Measurements from ENCODE around the gene SLC25A53. TPM values are rescaled to one million over a fixed set of nuclear protein-coding genes. Genes with fewer than 3 reads are reported as not detected.

The SLC25A53 gene
- total RNA-seq, 1 donor from 2014 or later = 13.6 TPM

DNA sequence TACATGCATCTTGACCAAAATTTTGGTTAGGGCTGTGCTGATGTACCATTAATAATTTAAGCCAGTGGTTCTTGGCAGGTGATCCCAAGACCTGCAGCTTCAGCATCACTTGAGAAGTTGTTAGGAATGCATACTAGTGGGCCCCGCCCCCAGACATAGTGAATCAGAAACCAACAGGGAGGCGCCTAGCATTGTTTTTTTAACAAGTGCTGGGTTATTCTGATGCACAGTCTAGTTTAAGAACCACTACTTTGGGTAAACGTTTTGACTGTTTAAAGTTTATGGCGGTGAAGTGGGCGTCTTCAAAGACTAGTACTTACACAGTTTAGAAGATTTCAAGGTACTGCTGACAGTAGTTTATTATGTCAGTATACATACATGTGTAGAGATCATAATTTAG, 33.0 kb upstream of the SLC25A53 start:
- H3K4me1 ChIP-seq = no peaks in the 10 kb centered on the region
- TF ChIP-seq, protein P1, sequence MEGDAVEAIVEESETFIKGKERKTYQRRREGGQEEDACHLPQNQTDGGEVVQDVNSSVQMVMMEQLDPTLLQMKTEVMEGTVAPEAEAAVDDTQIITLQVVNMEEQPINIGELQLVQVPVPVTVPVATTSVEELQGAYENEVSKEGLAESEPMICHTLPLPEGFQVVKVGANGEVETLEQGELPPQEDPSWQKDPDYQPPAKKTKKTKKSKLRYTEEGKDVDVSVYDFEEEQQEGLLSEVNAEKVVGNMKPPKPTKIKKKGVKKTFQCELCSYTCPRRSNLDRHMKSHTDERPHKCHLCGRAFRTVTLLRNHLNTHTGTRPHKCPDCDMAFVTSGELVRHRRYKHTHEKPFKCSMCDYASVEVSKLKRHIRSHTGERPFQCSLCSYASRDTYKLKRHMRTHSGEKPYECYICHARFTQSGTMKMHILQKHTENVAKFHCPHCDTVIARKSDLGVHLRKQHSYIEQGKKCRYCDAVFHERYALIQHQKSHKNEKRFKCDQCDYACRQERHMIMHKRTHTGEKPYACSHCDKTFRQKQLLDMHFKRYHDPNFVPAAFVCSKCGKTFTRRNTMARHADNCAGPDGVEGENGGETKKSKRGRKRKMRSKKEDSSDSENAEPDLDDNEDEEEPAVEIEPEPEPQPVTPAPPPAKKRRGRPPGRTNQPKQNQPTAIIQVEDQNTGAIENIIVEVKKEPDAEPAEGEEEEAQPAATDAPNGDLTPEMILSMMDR (IDR thresholded peaks at IDR 0.05) = no peak
- H3K36me3 ChIP-seq = peaks cover 54% of the 10 kb centered on the region
- H3K4me3 ChIP-seq = no peak overlapping the region
- intact Hi-C loops (cut with DNase I) = no loop called here
- no peaks in the 10 kb centered on the region for H3K27me3 ChIP-seq
- H3K27ac ChIP-seq = no peak overlapping the region
- DNase-seq (no peak), ATAC-seq (no peak)
- H3K9me3 ChIP-seq = no peaks in the 10 kb centered on the region

DNA sequence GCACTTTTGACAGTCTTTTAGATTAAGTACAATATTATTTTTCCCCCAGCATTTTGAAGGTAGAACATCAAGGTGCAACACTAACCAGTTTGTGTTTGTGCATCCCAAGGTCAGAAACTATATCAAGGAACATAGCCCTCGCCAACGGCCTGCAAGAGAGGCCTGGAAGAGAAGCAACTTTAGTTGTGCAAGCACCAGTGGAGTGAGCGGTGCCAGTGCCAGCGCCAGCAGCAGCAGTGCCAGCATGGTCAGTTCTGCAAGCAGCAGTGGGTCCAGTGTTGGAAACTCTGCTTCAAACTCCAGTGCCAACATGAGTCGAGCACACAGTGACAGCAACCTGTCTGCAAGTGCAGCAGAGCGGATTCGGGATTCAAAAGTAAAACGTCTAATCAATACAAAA, 31.1 kb upstream of the SLC25A53 start:
- intact Hi-C loops (cut with DNase I) = no loop called here
- H3K4me1 ChIP-seq = no peaks in the 10 kb centered on the region
- H3K27ac ChIP-seq = no peak overlapping the region
- TF ChIP-seq, protein P1 (IDR thresholded peaks at IDR 0.05) = no peak
- no peak for ATAC-seq
- H3K36me3 ChIP-seq = peaks cover 54% of the 10 kb centered on the region
- H3K9me3 ChIP-seq = no peaks in the 10 kb centered on the region
- DNase-seq = no peak
- H3K27me3 ChIP-seq = no peaks in the 10 kb centered on the region
- H3K4me3 ChIP-seq = no peak overlapping the region

DNA sequence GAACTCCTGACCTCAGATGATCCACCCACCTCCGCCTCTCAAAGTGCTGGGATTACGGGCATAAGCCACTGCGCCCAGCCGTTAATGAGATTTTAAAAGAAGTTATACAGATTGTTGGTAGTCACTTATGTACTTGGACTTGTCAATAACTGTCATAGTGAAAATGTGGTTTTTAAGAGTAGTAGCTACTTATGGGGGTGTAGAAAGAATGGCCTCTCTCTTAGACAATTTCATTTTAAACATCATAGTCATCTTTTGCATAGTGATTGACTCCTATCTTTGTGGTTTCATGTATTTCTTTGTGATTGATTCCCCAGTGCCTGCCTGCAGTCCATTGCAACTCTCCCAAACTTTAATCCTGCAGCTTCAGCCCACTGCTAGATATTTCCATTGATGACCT, 26.9 kb upstream of the SLC25A53 start:
- H3K36me3 ChIP-seq = peaks cover 26% of the 10 kb centered on the region
- TF ChIP-seq, protein P1 (IDR thresholded peaks at IDR 0.05) = no peak
- H3K9me3 ChIP-seq = no peaks in the 10 kb centered on the region
- intact Hi-C loops (cut with DNase I) = no loop called here
- ATAC-seq = no peak
- H3K27me3 ChIP-seq = no peaks in the 10 kb centered on the region
- H3K27ac ChIP-seq = no peak overlapping the region
- no peaks in the 10 kb centered on the region for H3K4me1 ChIP-seq
- H3K4me3 ChIP-seq = no peak overlapping the region
- no peak for DNase-seq

DNA sequence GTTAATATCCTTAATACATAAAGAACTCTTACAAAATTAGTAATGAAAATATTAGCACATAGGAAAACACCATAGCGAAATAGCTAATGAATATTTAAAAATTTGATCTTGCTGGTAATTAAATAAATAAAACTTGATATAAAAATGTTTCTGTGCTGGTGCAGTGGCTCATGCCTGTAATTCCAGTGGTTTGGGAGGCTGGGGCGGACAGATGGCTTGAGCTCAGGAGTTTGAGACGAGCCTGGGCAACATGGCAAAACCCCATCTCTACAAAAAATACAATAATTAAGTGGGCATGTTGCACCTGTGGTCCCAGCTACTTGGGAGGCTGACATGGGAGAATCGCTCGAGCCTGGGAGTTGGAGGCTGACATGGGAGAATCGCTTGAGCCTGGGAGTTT, 17.0 kb upstream of the SLC25A53 start:
- TF ChIP-seq, protein P1 (IDR thresholded peaks at IDR 0.05) = no peak
- DNase-seq = no peak
- intact Hi-C loops (cut with DNase I) = no loop called here
- Histone ChIP-seq H3K4me3 (no peak overlapping the region), H3K36me3 (no peaks in the 10 kb centered on the region), H3K27me3 (no peaks in the 10 kb centered on the region), H3K9me3 (no peaks in the 10 kb centered on the region), H3K27ac (no peak overlapping the region), H3K4me1 (no peaks in the 10 kb centered on the region)
- no peak for ATAC-seq

DNA sequence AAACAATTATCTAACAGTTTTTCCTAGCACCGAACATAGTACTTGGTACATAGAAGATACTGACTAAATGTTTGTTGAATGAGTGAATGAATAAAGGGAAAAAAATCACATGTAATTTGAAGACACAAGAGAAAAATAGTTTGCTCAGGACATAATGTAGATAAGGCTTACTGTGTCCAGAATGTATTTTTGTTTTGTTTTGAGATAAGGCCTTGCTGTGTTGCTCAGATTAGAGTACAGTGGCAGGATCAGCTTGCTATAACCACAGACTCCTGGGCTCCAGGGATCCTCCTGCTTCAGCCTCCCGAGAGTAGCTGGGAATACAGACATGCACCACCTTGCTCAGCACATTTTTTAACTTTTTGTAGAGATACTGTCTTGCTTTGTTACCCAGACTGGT, 16.0 kb upstream of the SLC25A53 start:
- Histone ChIP-seq H3K9me3 (no peaks in the 10 kb centered on the region), H3K4me1 (no peaks in the 10 kb centered on the region), H3K36me3 (no peaks in the 10 kb centered on the region), H3K27me3 (no peaks in the 10 kb centered on the region), H3K27ac (no peak overlapping the region), H3K4me3 (no peak overlapping the region)
- ATAC-seq (no peak), DNase-seq (no peak)
- intact Hi-C loops (cut with DNase I) = no loop called here
- TF ChIP-seq, protein P1 (IDR thresholded peaks at IDR 0.05) = no peak

DNA sequence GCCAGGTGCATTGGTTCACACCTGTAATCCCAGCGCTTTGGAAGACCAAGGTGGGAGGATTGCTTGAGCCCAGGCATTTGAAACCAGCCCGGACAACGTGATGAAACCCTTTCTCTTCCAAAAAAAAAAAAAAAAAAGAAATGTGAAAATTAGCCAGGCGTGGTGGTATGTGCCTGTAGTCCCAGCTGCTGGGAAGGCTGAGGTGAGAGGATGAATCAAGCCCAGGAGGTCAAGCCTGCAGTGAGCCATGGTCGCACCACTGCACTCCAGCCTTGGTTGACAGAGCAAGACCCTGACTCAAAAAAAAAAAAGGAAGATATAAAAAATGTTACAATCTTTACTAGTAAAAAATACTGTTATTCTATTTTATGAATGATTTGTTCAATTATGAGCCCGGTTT, 15.3 kb upstream of the SLC25A53 start:
- intact Hi-C loops (cut with DNase I) = no loop called here
- no peak for ATAC-seq
- Histone ChIP-seq H3K4me1 (no peaks in the 10 kb centered on the region), H3K27me3 (no peaks in the 10 kb centered on the region), H3K36me3 (no peaks in the 10 kb centered on the region), H3K27ac (no peak overlapping the region), H3K9me3 (no peaks in the 10 kb centered on the region), H3K4me3 (no peak overlapping the region)
- TF ChIP-seq, protein P1 (IDR thresholded peaks at IDR 0.05) = no peak
- no peak for DNase-seq

Measured in upper lobe of right lung (tissue), 1 donor.